Kidney (tissue), 14 donors: ENCODE results near the gene HGFAC. TPM values are rescaled to one million over a fixed set of nuclear protein-coding genes. Genes with fewer than 3 reads are reported as not detected.

Experiments
- DNase-seq, 5 donors: peaks; one replicate each; pipeline ENCODE4 v3.0.0-alpha.2; 2013 to 2020
- FAIRE-seq: peaks from 2 replicates; lab custom pipeline; 2012; peaks lifted over from hg19 to GRCh38; lab: Jason Lieb, UNC
- H3K27ac ChIP-seq, 2 donors: one replicate each; pipeline ENCODE4 v1.7.0; 2013; ENCODE audit warnings: low read depth in 2 of 2, low read length in 2 of 2, inconsistent platforms in 1 of 2
- H3K27me3 ChIP-seq: one replicate; pipeline ENCODE4 v1.7.1; 2013; ENCODE audit warnings: low read length, inconsistent platforms; ENCODE audit not compliant: control insufficient read depth, insufficient read depth
- H3K36me3 ChIP-seq, 3 donors: one replicate each; pipeline versions ENCODE4 v1.7.0 to v1.7.1; 2013; ENCODE audit warnings: low read length in 3 of 3, control low read depth in 1 of 3, inconsistent platforms in 1 of 3; ENCODE audit not compliant: insufficient read depth in 3 of 3, control insufficient read depth in 2 of 3
- H3K4me1 ChIP-seq, 3 donors: one replicate each; pipeline versions ENCODE4 v1.7.0 to v1.7.1; 2013; ENCODE audit warnings: low read length in 3 of 3, inconsistent platforms in 1 of 3, low read depth in 1 of 3; ENCODE audit not compliant: control insufficient read depth in 2 of 3, insufficient read depth in 2 of 3
- H3K4me3 ChIP-seq, 3 donors: one replicate each; pipeline versions ENCODE4 v1.7.0 to v1.8.1; 2013; ENCODE audit warnings: low read length in 3 of 3, control low read depth in 1 of 3, inconsistent platforms in 1 of 3
- H3K9ac ChIP-seq, 3 donors: one replicate each; pipeline versions ENCODE4 v1.7.0 to v1.7.1; 2013; ENCODE audit warnings: low read length in 3 of 3, control low read depth in 1 of 3, inconsistent platforms in 1 of 3
- H3K9me3 ChIP-seq, 3 donors: one replicate each; pipeline versions ENCODE4 v1.7.0 to v1.7.1; 2013; ENCODE audit warnings: low read length in 3 of 3, control low read depth in 1 of 3, inconsistent platforms in 1 of 3; ENCODE audit not compliant: control insufficient read depth in 2 of 3, insufficient read depth in 1 of 3
- intact Hi-C: fragments of 100-400 bp; cut with DNase I; formaldehyde crosslinking; loops from one replicate; pipeline ENCODE4 v1.11.1; 2022
- polyA plus RNA-seq: library from polyadenylated mRNA; stranded (reverse); fragments of 350-450 nt; fragmentation: Illumina TruSeq; extraction: RNeasy Lipid Tissue Mini Kit (QIAGEN cat#74804); gene quantifications from one replicate; pipeline ENCODE4 v1.2.3, GENCODE V29; 2014; ENCODE audit warnings: low read depth, low replicate concordance; ENCODE audit not compliant: insufficient read depth
- total RNA-seq: library from RNA; stranded (reverse); fragmentation: NEBNext Ultra II Directional; extraction: Animal tissue kit (Norgen Biotek cat#: 25700); gene quantifications from one replicate; pipeline ENCODE4 v1.2.1, GENCODE V29; 2021
- TF ChIP-seq, protein P1 (sequence below): IDR thresholded peaks from 3 replicates; pipeline ENCODE4 v1.5.1; 2012; ENCODE audit warnings: mild to moderate bottlenecking, moderate library complexity, borderline replicate concordance; ENCODE audit not compliant: insufficient read depth; ENCODE audit errors: extremely low read depth
- donor health status: control.
- donor health status: control.
- donor health status: control.
- donor health status: control.
- donor health status: control.
- donor health status: DM: yes; HTN: yes; CAD: no.
- donor health status: Normal renal cell carcinoma (clear cell type).

Gene HGFAC
- total and polyA plus RNA-seq, 2 donors from 2014 or later = 0.86 to 1.6 TPM

DNA sequence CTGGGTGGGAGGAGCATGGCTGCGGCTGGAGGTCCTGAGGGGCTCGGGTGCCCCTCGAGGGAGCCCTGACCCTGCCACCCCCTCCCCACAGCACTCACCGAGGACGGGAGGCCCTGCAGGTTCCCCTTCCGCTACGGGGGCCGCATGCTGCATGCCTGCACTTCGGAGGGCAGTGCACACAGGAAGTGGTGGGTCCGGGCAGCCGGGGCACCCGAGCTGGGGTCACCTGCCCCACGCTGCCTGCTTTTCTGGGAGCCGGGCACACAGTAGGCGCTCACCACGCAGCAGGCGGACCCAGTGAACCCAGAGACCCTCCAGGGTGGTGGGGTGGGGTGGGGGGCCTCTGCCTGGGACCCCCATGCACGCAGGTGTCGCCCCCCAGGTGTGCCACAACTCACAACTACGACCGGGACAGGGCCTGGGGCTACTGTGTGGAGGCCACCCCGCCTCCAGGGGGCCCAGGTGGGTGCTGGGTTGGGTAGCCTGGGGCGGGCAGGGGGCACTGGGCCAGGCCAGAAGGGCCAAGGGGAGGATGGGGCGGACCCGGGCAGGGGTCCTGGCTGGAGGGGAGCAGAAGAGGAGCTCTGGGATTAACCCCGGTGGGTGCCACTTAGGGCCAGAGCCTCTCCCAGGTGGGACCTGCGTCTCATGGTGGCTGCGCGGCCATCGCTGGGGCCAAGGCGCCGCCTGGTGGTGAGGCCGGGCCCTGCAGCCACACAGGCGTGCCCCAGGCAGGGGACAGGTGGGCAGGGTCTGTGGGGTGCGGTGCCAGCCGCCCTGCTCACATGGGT, 1.4 kb downstream of the HGFAC start:
- DNase-seq (peak; percentile 60 to 84 (median 72)), FAIRE-seq (no peak)
- peaks cover 0 to 2% (median 0%) of the 10 kb centered on the region in 3 donors for H3K4me1 ChIP-seq
- TF ChIP-seq, protein P1, sequence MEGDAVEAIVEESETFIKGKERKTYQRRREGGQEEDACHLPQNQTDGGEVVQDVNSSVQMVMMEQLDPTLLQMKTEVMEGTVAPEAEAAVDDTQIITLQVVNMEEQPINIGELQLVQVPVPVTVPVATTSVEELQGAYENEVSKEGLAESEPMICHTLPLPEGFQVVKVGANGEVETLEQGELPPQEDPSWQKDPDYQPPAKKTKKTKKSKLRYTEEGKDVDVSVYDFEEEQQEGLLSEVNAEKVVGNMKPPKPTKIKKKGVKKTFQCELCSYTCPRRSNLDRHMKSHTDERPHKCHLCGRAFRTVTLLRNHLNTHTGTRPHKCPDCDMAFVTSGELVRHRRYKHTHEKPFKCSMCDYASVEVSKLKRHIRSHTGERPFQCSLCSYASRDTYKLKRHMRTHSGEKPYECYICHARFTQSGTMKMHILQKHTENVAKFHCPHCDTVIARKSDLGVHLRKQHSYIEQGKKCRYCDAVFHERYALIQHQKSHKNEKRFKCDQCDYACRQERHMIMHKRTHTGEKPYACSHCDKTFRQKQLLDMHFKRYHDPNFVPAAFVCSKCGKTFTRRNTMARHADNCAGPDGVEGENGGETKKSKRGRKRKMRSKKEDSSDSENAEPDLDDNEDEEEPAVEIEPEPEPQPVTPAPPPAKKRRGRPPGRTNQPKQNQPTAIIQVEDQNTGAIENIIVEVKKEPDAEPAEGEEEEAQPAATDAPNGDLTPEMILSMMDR = peak; percentile 97
- intact Hi-C loops = loop anchor here (10.0 kb wide), 1 partner anchor 98 kb away; no protein-coding TSS in a partner anchor
- H3K9me3 ChIP-seq = no peaks in the 10 kb centered on the region
- H3K9ac ChIP-seq = no peak overlapping the region
- no peak overlapping the region for H3K4me3 ChIP-seq
- no peak overlapping the region for H3K27ac ChIP-seq
- H3K27me3 ChIP-seq = no peaks in the 10 kb centered on the region
- no peaks in the 10 kb centered on the region for H3K36me3 ChIP-seq

DNA sequence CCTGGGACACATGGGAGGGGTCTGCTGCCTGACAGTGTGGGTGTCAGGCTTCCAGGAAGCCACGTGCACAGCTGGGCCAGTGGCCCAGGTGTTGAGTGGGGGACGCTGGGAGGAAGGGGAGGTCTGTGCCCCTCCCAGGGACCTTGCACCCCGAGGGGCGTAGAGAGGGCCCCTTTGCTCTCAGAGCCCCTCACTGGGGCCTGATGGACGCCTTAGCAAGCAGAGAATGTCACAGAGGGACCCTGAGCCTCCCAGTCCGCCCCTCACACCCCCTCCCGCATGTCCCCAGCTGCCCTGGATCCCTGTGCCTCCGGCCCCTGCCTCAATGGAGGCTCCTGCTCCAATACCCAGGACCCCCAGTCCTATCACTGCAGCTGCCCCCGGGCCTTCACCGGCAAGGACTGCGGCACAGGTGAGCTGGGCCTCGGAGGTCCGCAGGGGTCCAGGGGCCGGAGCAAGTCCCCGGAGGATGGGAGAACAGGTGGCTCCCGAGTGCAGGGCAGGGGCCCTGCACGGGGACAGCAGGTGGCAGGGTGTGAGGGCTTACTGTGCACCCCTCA, 2.1 kb downstream of the HGFAC start:
- H3K9ac ChIP-seq = no peak overlapping the region
- no peak overlapping the region for H3K4me3 ChIP-seq
- no peaks in the 10 kb centered on the region for H3K36me3 ChIP-seq
- no peaks in the 10 kb centered on the region for H3K9me3 ChIP-seq
- no peaks in the 10 kb centered on the region for H3K27me3 ChIP-seq
- H3K4me1 ChIP-seq = peaks cover 0 to 2% (median 0%) of the 10 kb centered on the region in 3 donors
- H3K27ac ChIP-seq = no peak overlapping the region
- no peak for DNase-seq
- intact Hi-C loops = loop anchor here (10.0 kb wide), 1 partner anchor 99 kb away; no protein-coding TSS in a partner anchor
- no peak for FAIRE-seq
- TF ChIP-seq, protein P1 = no peak

DNA sequence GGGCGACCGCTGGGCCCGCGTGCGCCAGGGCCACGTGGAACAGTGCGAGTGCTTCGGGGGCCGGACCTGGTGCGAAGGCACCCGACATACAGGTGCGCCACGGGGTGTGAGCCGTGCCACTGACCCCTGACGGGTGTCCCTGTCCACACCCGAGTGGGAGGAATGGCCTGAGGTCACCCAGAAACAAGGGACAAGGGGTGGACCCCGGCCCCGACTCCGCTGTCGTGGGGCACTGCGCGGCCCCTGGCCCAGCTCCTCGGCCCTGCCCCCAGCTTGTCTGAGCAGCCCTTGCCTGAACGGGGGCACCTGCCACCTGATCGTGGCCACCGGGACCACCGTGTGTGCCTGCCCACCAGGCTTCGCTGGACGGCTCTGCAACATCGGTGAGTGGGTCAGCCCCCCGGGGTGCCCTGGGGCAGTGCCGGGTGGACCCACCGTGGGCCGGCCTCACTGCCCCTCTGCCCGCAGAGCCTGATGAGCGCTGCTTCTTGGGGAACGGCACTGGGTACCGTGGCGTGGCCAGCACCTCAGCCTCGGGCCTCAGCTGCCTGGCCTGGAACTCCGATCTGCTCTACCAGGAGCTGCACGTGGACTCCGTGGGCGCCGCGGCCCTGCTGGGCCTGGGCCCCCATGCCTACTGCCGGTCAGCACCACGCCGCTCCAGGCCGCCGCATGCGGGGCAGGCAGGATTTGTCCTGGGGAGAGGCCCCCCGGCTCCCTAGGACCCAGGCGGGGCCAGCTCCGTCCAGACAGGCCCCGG, 2.8 kb downstream of the HGFAC start:
- Histone ChIP-seq H3K4me1 (peaks cover 0 to 2% (median 0%) of the 10 kb centered on the region in 3 donors), H3K27ac (no peak overlapping the region), H3K9ac (no peak overlapping the region), H3K9me3 (no peaks in the 10 kb centered on the region), H3K27me3 (no peaks in the 10 kb centered on the region), H3K4me3 (no peak overlapping the region), H3K36me3 (no peaks in the 10 kb centered on the region)
- intact Hi-C loops = loop anchor here (10.0 kb wide), 1 partner anchor 100 kb away; no protein-coding TSS in a partner anchor
- FAIRE-seq (no peak), DNase-seq (peak in 1 of 5 donors; percentile 70)
- TF ChIP-seq, protein P1 = no peak
